Measurements from ENCODE around the gene MRPL40.
A peak's percentile ranks its signal among the peaks of the same experiment; 100 is the strongest.
"Not testable (repeated sequence)": the region's sequence is repeated elsewhere in the genome, so short reads cannot be mapped to it uniquely, and the experiment has no call there.

Gene MRPL40

DNA sequence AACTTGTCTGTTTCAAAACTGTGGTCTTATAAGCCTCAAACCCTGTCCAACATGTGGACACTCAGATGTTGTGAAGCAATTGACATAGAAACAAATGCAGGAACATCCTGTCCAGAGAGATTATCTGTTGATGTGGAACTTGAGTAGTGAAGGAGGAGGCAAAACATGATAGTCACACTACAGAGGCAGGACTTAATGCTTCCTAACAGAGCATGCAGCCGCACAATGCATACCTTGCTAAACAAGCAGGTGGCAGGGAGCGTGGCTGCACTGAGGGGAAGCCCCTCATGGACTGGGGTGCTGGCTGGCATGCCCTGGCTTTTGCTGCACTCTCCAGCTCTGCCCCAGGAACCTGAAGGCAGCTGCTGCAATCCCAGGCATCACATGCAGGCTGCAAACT, 9.8 kb downstream of the MRPL40 start:
- DNase-seq: no peak

DNA sequence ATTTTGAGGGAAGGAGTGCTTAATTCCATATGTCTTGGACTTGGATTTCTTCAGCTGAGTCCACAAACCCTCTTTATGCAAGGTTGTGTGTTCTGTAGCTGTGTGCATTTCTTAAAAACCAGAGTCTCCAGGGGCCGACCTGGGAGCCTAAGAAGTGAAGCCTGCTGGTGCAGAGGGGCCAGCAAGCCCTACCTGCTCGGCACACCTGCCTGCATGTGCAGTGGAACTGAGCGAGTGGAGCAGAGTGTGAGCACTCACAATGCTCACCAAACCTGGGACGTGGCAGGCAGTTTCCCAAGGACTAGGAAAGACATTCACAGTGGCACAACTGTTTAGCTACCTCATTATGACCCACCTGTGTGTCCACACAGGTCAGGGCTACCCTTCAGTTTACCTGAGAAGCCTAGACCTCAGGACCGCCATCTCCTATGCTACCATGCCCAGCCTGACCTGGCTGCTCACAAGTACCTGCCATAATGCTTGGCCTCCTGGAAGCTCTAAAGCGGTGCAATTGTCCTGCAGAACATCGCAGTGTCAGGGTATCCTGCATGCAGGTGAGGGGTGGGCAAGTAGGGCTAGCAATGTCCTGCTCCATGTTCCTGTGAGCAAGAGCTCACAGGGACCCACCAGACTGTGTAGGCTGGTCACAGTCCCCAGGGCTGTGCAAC, 11.3 kb downstream of the MRPL40 start:
- no peak for DNase-seq

DNA sequence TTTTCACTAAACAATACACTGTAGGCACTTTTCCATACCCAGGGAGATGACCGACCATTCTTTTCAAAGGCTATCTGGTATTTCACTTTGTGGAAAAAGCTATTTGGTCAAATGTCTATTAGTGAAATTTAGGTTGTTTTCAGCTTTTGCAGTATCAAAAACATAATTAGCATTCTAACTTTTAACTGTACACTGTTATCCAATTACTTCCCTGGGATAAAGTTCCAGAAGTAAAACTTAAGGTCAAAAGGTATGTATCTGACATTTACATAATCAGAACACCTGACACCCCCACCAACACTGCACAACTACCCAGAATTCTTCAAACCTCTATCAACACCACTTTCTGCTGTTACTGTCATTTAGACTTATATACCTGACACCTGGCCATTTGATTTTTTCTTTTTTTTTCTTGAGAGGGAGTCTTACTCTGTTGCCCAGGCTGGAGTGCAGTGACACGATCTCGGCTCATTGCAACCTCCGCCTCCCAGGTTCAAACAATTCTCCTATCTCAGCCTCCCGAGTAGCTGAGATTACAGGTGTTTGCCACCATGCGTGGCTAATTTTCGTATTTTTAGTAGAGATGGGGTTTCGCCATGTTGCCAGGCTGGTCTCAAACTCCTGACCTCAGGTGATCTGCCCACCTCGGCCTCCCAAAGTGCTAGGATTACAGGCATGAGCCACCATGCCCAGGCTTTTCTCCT, 13.1 kb downstream of the MRPL40 start:
- not testable (repeated sequence) for DNase-seq

DNA sequence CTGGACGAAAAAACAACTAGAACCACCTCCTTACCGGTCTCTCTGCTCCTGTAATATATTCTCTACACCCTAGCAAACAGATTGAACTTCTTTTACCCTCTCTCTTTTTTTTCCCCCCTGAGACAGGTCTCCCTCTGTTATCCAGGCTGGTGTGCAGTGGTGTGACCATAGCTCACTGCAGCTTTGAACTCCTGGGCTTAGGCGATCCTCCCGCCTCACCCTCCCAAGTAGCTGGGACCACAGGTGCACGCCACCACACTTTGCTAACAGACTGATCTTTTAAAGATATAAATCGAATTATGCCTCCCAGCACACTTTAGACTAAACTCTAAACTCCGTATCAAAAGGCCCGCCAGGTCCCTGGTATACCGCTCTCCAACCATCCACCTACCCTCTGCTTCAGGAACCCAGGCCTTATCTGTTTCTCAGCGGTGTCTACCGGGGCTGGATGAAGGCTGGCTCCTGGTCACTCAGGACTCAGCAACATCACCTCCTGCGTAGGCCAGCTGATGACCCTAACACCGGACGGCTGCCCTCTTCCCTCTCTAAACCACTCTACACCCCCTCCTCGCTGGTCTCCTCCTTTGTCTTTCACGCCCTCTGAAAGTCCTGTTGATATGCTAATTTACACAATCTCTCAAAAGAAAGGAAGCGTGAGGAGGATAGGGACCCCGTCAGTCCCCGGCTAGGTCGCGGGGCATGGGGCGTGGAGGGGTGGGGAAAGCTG, 14.4 kb downstream of the MRPL40 start:
- DNase-seq: no peak

DNA sequence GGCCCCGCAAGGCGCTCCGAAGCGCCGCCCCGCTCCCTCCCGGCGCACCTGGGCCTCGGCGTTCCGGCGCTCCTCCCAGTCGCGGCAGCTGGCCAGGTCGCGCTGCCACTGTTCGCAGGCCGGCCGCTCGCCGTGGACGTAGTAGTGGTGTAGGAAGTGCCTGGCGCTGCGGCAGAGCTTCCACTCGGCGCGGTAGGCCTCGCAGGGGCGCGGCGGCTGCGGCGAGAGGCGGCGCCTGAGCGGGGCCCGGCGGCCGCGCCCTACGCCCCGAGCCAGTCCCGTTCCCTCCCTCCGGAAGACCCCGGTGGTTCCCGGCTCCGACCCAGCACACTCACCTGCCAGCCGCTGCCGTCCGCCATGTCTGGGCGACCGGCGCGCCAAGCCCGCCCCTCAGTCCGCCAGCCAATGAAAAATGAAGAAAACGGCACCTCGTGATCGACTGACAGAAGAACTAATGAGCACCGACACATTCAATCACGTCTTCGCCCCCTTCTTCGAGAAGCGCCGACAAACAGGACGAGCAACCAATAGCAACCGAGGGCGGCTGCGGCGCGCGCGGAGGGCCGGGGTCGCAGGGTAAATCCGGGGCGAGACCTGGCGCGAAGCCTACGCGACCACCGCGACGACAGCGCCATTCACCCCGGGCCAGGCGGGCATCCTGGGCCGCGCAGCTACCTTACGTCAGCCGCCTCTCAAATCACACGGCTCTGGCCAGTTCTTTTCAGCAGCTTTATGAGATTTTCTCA, 15.2 kb downstream of the MRPL40 start, which contains the start of gene C22orf39:
Gene C22orf39, minus strand, starts transcription at position 382 of the 746 bp plus-strand sequence. Its CDS starts 23 bp downstream, at position 359.
- DNase-seq: peak; percentile 92

DNA sequence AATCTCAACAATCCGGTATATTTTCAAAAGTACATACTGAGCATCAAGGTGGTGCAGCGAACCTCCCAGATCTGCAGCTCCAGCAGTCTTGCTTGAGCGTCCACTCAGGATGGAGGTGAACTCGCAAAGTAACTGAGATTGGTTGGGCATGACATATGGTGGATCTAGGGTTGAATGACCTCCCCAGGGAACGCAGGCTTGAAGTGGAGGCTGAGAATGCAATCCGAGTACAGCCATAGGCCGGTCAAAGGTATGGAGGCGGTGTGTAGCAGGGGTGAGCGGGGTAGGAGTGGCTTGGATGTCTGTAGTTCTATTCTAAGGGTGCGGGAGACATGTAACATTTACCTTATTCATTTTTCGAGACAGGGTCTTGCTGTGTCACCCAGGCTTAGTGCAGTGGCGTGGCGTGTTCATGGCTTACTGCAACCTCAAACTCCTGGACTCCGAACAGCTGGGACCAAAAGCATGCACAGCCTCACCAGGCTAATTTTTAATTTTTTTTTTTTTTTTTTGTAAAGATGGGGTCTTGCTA, 15.8 kb downstream of the MRPL40 start:
- DNase-seq: peak; percentile 70

DNA sequence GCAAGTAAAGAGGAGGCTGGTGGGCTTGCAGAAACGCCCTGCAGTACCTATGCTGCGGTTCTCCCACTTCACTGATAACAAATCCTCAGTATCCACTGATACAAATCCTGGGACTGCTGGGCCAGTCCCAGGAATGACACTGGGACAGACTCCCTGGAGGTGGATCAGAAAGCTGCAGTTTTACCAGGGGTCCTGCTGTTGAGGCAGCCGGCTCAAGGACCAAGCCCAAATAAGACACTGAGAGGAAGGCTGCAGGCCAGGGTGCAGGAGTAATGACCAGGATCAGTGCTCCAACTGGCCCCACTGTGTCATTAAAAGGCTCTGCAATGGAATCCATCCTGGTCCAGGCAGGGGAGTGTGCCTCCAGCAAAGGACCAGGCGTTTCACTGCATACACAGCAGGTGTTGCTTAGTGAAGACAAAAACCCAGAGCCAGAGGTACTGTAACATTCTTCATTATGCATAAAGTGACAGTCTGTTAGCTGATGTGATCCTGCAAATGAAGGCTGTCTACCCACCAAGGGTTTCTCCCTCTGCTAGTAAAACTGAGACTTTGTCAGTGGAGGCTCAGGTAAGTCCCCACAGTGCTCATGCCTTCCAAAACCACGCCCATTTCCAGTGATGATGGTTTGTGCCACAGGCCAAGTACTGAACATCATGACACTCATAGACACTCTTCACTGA, 16.5 kb downstream of the MRPL40 start:
- DNase-seq: no peak

DNA sequence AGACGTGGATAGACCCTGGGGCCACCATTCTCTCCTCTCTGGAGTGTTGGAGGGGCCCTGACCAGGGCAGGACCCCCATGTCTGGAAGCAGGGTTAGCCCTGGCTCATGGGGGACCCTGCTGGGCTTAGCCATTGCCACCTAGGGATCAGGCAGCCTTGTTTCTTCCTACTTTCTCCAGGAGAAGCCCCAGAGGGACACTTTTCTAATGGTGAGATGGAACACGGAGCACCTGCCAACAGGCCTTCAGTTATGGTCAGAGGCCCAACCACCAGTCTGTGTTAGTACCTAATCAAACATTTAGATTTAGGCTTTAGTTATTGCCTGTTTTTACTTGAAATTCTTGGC, 17.1 kb downstream of the MRPL40 start:
- DNase-seq: no peak

DNA sequence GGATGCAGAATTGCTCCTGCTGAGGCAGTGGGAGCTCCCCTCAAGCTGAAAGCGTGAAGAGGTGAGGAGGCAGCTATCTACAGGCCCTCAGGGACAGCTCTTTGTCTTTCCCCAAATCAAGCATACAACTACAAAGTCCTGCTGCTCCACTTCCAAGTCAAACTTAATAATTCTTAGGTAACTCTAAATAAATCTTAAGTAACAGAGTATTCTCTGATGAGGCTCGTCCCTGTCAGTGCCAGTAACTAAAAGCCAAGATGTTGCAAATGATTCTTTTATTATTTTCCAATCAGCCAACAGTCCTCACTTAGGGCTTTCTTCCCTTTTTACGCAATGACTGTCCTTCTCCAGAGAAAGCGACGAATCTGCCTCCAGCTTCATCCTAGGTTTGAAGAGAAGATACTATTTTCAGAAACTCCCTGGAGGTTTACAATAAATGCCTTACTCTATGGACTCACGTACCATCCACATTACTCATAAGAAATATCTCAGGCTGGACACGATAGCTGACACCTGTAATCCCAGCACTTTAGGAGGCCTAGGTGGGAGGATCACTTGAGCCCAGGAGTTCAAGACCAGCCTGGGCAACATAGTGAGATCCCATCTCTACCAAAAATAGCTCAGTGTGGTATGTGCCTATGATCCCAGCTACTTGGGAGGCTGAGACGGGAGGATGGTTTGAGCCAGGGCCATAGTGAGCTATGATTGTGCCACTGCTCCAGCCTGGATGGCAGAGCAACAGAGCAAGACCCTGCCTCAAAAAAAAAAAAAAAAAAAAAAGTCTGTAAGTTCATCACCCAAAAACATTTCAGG, 18.2 kb downstream of the MRPL40 start:
- DNase-seq: no peak

DNA sequence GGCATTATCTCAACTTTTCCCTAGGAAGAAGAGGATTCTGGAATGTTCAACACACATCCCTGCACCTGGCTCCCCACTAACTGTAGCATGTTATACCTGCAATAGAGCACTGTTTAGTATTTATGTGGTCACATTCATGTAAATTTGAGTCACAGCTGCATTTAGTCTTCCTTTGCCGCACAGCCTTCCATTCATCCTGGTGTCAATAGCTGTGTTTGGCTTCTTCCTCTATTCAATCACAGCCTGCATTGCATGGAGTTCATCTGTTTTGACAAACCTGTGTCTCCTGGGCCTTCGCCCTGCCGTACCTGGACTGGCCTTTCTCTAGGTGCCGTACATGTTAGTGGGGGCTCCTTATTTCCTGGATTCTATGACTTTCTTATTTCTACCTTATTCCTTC, 19.2 kb downstream of the MRPL40 start:
- DNase-seq: no peak

DNA sequence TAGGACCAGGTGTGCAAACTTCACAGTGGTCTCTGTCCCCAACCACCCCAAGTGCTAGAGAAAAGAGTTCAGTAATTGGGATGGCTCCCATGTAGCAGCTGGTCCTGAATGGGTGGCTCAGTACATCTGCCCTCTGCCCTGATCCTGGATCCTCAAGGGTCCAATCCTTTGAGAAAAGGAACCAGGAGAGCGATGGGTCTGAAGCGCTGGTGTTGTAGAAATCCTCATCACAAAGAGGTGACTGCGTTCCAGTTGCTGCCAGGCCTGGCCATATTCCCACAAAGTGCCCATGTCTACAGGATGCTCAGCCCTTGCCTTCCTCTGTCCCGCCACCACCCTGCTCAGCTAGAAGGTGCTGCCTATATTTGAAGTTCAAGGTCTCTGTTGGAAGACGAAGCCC, 21.4 kb downstream of the MRPL40 start:
- no peak for DNase-seq

DNA sequence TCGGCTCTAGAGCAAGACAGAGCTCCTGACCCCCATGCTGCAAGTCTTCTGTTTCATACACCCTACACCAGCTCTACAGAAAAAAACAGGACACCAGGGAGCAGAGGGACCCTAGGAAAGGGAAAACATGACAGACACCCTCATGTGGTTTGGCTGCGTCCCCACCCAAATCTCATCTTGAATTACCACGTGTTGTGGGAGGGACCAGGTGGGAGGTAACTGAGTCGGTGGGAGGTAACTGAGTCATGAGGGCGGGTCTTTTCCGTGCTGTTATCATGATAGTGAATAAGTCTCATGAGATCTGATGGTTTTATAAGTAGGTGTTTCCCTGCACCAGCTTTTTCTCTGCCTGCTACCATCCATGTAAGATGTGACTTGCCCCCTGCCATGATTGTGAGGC, 21.8 kb downstream of the MRPL40 start:
- DNase-seq: no peak

DNA sequence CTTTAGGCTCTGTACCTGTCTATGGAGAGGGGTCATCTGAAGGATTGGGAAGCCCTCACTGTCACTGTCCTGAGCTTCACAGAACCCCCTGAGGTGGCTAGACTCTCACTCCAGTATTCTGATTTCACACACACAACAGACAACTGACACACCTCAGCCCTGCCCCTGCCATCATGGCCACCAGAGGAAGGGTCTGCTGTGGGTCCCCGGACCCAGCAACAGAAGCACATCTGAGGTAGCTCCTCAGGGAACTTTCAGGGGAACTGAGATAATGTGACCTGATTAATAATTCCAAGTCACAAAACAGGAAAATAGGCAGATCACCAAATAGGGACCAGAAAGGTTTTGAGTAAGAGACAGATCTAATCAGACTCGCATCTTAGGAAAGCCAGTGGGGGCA, 22.7 kb downstream of the MRPL40 start:
- no peak for DNase-seq

DNA sequence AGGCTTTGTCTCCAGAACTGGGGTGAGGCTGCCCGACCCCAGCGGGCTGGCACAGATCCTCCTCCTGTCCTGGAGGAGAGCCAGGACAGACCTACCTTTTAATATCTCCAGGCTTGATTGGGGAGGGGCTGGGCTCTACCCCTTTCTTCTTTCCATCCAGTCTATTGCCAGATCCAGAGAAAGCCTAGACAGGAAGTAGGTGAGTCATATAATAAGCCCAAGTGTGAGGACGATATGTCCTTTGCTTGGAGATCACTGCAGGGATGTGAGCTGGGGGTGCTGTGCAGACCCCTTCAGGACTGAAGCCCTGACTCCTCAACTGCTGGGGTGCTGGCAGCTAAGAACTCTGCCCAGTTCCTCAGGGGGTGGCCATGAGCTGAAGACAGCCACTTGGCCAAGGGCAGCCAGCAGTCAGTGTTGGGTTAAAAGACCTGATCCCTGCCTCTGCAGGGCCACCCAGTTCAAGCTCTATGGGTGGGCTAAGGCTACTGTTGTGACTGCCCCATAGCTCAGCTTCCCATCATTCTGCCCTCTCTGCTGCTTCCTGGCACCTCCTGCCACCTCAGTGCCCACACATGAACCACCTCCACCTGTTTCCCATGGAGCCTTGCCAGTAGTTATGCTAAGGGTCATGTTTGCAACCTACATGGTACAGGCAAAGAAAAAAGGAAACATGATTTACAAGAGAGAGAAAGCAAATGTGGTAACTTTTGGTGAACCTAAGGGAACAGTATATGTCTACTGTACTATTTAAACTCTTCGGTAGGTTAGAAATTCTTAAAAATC, 23.4 kb downstream of the MRPL40 start:
- no peak for DNase-seq

DNA sequence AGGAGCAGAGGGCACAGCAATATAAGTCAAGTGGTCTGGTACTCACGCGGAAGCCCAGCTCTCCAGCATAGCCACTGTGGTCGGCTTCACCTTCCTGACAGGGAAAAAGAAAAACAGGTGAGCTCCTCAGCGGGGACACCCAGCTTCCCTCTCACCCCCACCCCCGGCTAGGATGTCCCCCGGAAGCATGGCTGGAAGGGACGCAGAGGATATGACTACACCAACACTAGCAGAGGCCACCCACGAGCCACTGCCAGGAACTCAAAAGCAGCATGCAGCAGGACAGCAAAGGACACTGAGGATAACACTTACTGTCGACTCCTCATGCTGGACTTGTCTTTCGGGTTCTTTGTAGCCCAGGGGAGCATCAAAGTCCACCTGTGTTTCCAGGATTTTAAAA, 24.2 kb downstream of the MRPL40 start:
- DNase-seq: no peak

DNA sequence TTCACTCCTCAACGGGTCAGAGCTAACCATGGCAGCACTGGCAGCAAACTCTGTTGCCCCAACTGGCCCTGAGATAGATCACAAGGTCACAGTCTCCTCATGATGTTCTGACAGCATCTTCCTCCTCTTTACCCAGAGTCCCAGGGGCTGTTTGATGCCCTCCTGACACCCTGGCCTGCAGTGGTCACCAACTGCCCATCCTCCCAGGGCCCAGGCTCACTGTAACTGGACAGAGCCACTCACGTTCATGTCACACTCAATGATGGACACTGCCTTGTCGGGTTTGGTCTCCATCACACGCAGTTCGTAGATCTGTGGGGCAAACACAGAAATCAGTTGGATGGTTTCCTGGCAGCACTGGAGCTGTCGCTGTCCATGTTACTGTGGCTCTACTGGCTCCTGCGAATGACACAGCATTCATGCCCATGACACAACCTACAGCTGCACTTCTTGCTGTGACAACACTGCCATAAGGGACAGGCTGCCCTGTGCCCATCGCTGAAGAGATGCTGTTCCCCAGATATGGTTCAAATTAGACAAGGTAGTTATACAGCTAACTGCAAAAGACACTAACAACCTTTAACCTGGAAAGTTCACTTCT, 25.6 kb downstream of the MRPL40 start:
- no peak for DNase-seq

DNA sequence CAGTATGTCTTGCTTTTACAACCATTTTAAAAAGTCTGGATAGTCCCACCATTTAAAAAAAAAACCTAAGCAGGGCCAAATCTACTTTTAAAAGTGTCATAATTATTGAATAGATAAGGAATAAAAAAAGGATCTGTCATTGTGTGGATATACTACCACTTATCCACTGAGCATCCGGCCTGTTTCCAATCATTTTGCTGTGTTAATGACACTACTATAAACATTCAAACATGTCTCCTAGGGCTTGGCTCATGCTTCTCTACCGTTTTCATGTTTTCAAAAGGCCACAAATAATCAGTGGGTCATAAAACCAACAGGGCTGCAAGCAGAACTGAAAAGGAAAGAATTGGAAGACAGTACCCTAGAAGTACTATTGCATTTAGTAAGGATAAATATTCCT, 27.7 kb downstream of the MRPL40 start:
- no peak for DNase-seq

DNA sequence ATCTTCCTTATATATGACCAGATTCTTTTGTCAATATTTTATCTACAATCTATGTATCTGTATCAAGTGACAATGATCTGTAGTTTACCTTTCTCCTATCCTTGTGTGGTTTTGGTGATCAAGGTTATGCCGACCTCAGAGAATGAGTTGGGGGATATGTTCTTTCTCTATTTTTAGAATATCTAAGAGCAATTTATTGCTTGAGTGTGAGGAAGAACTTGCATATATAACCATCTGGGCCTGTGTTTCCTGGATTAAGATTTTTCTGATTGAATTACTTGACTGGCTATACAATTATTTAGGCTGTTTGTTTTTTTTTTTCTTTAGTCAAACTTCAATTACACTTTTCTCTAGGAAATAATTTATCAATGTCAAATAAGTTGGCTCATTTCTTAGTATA, 29.2 kb downstream of the MRPL40 start:
- no peak for DNase-seq

DNA sequence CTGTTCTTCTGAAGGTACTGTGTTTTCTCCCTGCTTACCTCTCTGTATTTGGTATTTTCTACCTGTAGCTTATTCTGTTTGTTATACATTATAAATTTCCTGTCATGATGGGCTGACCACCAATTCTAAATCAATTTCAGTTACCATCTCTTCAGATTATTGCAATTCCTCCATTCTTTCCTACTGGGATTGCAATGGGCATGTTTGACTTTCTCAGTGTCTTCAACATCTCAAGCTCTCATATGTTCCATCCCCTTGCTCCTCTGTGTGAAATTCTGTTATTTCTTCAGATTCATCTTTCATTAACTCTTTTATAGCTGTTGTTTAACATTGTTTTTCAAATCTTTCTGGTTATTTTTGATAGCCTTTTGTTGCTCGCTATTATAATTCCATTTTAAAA, 30.7 kb downstream of the MRPL40 start:
- DNase-seq: no peak

Measured in fibroblast of skin of scalp (primary cell).